Measurements from ENCODE around the gene PCBP1.

GRCh38 chr2:70094171-70094977, 7.1 kb downstream of the PCBP1 start:
- TF ChIP-seq, protein P1, sequence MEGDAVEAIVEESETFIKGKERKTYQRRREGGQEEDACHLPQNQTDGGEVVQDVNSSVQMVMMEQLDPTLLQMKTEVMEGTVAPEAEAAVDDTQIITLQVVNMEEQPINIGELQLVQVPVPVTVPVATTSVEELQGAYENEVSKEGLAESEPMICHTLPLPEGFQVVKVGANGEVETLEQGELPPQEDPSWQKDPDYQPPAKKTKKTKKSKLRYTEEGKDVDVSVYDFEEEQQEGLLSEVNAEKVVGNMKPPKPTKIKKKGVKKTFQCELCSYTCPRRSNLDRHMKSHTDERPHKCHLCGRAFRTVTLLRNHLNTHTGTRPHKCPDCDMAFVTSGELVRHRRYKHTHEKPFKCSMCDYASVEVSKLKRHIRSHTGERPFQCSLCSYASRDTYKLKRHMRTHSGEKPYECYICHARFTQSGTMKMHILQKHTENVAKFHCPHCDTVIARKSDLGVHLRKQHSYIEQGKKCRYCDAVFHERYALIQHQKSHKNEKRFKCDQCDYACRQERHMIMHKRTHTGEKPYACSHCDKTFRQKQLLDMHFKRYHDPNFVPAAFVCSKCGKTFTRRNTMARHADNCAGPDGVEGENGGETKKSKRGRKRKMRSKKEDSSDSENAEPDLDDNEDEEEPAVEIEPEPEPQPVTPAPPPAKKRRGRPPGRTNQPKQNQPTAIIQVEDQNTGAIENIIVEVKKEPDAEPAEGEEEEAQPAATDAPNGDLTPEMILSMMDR (IDR thresholded peaks at IDR 0.05), result no peak
- TF ChIP-seq EP300 (IDR thresholded peaks at IDR 0.05), result no peak

Measured in upper lobe of left lung (tissue), 4 donors.